GM18505 (cell line): ENCODE results near the gene DKK3.

Experiments used
- ATAC-seq: cut with Tn5 transposase; IDR thresholded peaks from one replicate; pipeline ENCODE4 v1.9.1; 2021; ENCODE audit not compliant: unreplicated experiment
- POLR2A ChIP-seq: IDR thresholded peaks from 4 replicates; pipeline ENCODE4 v1.6.1; 2011; ENCODE audit warnings: borderline replicate concordance; ENCODE audit not compliant: insufficient read depth, insufficient read length; ENCODE audit errors: extremely low read depth

Gene DKK3

DNA sequence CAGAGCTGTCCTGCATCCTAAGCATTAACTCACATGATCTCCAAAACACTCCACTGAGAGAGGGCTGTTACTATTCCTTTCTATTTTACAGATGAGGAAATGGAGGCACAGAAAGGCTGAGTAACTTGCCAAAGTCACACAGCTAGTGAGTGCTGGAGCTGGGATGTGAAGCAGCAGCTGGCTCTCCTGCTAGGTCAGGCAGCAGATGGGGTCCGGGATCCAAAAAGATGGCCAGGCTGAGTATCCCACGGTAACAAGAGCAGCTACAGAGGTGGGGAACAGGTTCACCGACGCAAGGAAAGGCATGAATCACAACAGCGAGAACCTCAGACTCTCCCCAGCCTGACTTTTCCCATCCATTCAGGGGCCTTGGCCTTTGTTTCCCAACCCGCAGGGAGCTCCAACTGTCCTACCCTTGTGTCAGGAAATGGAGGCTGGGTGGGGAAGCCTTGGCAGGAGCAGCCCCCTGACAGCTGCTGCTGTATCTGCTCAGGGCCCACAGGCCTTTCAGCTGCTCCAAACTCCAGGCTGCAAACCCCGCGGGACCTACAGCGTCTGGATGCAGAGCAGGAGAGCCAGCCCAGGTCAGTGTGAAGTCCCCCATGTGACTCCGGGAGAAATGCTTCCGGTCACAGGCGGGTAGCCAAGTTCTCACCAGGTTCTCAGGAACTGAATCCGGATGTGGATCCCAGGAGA is 29.5 kb downstream of the DKK3 start:
- no peak for TF ChIP-seq POLR2A
- no peak for ATAC-seq

DNA sequence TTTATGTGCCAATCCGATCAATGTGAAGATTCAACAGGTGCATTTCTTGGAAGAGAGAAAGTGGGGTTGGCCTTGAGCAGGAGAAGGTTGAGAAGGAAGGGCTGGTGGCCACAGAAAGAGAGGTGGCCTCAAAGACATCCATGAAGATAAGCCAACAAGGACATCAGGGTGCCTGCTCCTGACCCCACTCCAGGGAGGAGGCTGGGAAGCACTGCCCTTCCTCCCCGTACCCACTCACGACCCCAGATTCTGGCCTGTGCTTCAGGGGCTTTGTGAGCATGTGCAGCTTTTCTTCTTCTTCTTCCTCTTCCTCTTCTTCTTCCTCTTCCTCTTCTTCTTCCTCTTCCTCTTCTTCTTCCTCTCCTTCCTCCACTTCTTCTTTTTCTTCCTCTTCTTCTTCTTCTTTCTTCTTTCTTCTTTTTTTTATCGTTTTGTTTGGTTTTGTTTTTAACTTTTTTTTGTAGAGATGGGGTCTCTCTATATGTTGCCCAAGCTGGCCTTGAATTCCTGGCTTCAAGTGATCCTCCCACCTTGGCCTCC is 30.3 kb downstream of the DKK3 start:
- ATAC-seq: no peak
- TF ChIP-seq POLR2A: no peak

DNA sequence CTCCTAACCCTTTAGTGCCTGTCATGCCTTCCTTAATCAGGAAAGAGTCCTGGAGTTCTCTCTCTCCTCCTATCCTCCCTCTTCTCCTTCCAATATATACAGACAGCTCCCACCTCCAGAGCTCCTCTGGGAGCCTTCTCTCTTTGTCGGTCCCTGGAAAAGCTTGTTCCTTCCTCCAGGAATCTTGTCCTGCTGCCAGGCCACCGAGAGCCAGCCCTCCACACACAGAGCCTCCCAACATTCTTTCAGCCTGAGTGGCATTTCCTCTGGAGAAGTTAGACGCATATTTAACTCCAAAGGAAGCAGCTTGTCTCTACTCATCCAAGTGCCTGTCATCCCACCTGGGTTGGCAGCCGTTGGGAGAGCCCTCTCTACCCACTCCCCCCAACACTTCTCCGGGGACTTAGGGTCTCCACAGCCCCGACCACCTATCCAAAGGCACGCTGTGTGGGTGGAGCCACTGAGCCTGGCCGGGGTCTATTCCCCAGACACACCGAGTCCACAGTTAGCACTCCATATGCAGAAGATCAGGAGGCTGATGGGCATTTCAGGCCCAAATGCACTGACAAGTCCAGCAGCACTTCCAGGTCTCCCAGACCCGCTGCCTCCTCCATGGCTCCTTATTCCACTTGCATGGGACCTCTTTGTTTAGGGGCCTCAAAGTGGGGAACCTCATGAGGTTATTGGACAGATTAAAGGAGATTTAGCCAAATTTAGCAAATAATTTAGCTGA is 31.1 kb downstream of the DKK3 start:
- TF ChIP-seq POLR2A: no peak
- ATAC-seq: no peak

DNA sequence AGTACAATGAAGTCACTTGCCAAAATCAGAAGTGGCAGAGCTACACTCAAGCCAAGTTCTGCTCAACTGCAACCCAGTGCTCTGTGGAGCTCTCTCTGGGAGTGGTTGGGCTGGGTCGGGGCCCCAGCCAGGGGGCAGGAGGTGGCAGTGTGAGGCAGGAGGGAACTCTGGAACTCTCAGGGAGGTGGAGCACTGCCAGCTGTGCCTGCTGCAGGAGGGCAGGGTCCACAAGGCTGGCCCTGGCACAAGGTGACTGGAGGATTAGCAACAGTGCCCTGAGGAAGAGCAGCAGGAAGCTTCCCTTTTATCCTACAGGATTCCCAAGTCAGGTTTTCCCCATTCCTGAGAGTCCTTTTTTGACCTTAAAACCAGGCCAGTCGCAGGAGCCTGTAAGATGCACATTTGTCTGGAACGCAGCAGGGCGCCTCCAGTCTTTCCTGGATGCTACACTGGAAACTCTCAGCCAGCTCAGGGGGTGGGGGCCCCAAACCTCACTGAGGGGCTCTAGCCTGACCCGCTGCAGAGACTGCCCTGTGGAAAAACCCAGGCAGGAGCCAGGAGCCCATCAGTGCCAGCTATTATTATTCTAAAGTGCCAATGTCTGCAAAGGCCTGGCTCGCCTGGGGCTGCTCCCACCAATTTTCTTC is 31.8 kb downstream of the DKK3 start:
- TF ChIP-seq POLR2A: no peak
- ATAC-seq: no peak

DNA sequence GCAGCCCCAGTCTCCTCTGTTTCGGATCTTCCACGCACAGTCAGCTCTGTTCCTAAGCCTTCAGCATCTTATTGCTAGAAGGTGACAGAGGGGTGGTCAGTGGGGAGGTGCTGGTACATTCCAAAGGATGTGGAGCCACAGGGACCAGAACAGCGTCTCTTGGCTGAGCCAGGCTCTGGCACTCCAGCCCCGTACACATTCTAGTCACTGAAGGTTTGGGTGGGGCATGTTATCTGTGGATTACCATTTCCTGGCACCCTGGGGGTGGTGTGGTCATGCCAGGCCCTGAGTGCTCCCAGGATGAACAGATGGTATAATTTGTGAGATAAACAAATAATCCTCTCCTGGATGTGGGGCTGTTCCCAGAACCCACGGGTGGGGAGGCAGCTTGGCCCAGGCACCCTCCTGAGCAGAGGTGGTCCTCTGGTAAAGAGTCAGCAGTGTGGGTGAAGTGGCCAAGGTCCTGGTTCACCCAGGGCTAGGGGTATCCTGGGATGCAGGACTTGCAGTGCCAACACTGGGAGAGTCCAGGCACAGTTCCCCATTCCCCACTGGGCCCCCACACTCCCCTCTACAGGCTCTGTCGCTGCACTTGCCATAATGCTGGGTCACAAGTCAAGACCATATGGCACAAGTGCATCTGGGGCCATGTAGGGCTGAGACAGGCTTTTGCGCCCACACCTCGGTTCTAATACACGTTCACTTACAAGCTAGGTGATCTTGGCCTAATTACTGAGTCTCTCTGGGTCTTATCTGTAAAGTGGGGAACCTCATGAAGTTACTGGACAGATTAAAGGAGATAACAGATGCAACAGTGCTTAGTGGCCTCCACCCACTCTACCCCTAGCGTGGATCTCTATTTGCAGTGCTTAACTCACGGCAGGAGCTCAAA is 33.0 kb downstream of the DKK3 start:
- no peak for TF ChIP-seq POLR2A
- ATAC-seq: no peak

DNA sequence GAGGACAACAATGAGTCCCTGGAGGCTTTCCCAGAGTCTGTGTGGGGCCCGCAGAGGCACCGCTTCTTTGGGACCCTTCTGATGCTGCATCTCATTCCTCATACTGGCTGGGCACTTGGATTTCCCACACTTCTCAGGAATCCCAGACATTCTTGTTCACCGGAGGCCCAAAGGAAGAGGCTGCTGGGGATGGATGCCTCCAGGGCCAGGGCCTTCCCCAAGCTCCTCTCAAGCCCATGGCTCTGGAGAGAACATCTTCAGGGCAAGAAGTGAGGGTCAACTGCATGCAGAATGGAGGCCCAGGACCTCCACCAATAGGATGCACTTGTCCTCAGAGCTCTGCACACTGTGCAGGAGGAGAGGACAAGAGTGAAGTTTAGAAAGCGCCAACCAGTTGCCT is 34.6 kb downstream of the DKK3 start:
- TF ChIP-seq POLR2A: no peak

DNA sequence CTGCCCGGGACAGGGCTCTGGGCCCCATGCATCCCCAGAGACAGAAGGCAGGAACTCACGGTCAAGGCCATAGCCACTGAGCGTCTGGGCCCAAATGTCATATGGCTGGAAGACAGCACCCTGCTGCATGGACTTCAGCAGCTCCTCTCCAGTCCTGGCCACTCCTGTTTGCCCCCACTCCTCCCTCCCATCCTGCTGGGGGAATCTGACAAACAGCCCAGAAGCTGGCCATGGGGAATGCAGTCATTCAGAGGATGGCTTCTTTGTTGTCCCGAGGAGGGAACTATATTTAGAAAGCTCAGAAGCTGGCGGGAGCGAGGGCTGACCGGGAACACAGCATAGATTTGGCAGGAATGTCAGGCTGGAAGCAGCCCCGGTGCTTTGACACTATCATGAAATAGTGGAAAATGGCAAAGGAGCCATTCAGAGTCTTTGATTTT is 35.0 kb downstream of the DKK3 start:
- TF ChIP-seq POLR2A: no peak
- no peak for ATAC-seq

More for the DNA sequence above, 34.6 kb downstream of the DKK3 start:
- no peak for ATAC-seq

DNA sequence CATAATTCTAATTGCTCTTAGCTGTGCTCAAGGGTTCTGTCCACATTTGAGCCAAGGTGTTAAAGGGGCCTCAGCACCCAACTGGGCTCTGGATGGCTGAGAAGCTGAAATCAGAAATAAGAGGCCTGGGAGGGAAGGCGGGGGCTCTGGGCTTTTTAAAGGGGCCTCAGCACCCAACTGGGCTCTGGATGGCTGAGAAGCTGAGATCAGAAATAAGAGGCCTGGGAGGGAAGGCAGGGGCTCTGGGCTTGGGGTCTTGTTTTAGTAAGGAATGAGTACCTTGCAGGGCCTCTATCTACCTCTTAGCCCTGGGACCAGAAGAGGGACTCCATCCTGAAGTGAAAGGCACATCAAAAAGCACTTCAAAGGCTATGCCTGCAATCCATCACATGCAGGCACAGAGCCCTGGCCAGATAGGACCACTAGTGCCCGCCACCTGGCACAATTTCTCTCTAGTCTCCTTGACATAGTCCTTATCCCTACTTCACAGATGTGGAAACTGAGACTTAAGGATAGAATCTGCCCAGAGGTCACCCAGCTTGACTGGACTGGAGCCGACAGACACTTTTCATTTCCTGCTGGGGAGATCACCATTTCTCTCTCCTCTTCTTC is 35.6 kb downstream of the DKK3 start:
- TF ChIP-seq POLR2A: no peak
- no peak for ATAC-seq

DNA sequence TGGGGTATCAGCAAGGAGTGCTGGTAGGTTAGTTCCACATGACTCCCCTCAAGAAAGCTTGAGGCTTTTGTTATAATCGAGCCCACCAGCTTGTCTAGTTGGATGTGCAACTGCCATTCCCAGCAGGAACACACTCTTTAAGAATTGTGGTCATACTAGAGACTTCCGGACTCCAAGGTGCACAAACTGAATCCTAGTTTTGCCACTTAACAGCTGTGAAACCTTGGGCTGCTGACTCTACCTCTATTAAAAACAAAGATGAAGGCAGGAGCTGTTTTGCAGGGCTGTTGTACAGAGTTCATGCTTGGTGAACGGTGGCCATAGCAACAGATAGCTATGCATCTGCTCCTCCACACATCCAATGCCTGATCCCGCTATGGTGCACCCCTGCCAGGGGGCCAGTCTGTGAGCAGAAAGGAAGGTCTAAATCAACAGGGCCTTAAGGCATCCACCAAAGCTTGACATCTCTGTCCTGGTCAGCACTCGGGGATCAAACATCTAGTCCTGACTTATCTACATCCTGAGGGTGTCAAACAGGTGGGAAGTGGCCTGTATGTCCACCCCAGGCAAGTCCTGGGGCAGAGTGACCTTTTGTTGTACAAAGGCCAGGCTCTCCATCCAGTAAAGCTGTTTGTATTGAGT is 36.4 kb downstream of the DKK3 start:
- no peak for TF ChIP-seq POLR2A
- ATAC-seq: no peak

DNA sequence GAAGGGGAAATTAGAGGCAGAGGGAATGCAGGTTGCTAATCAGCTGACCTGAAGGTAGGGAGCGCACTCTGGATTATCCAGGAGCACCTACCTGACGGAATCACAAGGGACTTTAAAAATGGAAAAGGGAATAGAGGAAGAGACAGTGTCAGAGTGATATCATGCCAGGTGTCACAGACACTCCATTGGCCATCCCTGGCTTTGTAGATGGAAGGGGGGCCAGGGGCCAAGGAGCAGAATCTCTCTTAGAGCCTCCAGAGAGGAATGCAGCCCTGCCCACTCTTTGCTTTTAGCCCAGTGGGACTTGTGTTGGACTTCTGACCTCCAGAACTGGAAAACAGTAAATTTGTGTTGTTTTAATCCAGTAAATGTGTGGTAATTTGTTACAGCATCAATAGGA is 37.9 kb downstream of the DKK3 start:
- TF ChIP-seq POLR2A: no peak

DNA sequence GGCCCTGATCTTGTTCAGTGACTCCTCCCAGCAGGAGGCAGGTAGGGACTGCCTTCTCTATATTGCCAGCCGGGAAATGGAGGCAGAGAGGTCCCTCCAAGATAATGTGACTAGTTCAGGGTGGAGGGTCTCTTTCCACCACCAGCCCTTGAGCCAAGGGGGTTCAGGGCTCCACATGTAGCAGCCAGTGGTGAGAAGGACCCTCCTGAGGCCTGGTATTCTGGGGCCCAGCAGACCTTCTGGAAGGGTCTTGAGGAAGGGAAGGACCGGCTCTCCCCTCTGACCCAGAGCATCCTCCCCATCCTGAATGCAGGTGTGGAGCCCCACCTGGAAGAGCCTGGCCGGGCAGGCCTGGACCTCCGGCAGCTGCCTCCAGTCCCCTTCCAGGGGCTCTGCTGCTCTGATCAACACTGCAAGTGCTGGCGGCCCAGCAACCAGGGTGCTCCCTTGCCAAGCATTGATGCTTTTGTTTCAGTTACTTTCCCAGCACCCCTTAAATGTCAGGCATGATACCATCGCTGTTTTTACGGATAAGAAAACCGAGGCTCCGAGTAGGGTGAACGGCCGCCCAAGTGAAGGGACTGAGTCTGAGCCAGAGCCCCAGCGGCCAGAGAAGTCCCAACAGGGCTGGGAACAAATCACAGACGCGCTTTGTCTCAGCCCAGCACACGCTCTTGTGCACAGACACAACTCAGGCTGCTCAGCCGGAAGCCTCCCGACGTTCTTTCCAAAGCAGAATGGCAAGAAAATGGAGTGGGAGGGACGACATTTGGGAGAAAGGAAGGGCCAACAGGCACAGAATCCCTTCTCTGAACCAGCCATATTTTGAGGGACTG is 38.8 kb downstream of the DKK3 start:
- ATAC-seq: no peak
- TF ChIP-seq POLR2A: no peak

More for the DNA sequence above, 37.9 kb downstream of the DKK3 start:
- ATAC-seq: no peak
